ACC112 (cell line): Measurements from ENCODE around the gene TOP1.
A peak's percentile ranks its signal among the peaks of the same experiment; 100 is the strongest.

ENCODE experiments used
- H2AFZ ChIP-seq: fragments of 200-600 bp; sonication (generic); one replicate; pipeline ENCODE4 v1.6.0; 2017; ENCODE audit warnings: antibody characterized with exemption, low read length; ENCODE audit not compliant: unreplicated experiment
- H3K27ac ChIP-seq: fragments of 200-600 bp; sonication (generic); 2 replicates; pipeline ENCODE4 v1.5.1; 2014; ENCODE audit warnings: low read depth, mild to moderate bottlenecking, antibody characterized with exemption, low read length, moderate library complexity
- H3K27me3 ChIP-seq: fragments of 200-600 bp; sonication (generic); 2 replicates; pipeline ENCODE4 v1.6.1; 2014; ENCODE audit warnings: mild to moderate bottlenecking, antibody characterized with exemption, low read length, moderate library complexity, mixed read lengths; ENCODE audit not compliant: insufficient read depth
- H3K36me3 ChIP-seq: fragments of 200-600 bp; sonication (generic); 2 replicates; pipeline ENCODE4 v1.6.1; 2016; ENCODE audit warnings: mild to moderate bottlenecking, antibody characterized with exemption, low read length, moderate library complexity, mixed read lengths; ENCODE audit not compliant: insufficient read depth
- H3K4me1 ChIP-seq: fragments of 200-600 bp; sonication (generic); one replicate; pipeline ENCODE4 v1.6.1; 2016; ENCODE audit warnings: low read length, mixed read lengths; ENCODE audit not compliant: insufficient read depth, unreplicated experiment, control insufficient read depth
- H3K4me3 ChIP-seq: fragments of 200-600 bp; sonication (generic); 2 replicates; pipeline ENCODE4 v1.5.1; 2014; ENCODE audit warnings: mild to moderate bottlenecking, low read depth, low read length
- H3K79me2 ChIP-seq: fragments of 200-600 bp; sonication (generic); one replicate; pipeline ENCODE4 v1.6.0; 2016; ENCODE audit warnings: low read length; ENCODE audit not compliant: control insufficient read depth, unreplicated experiment, insufficient read depth

TOP1 gene

GRCh38 chr20:41037179-41037578 is 8.6 kb downstream of the TOP1 start:
- Histone ChIP-seq H2AFZ (no peak overlapping the region), H3K27ac (no peak overlapping the region), H3K27me3 (no peaks in the 10 kb centered on the region), H3K79me2 (peaks cover 97% of the 10 kb centered on the region), H3K4me3 (no peak overlapping the region), H3K4me1 (peaks cover 28% of the 10 kb centered on the region), H3K36me3 (peaks cover 18% of the 10 kb centered on the region)

- peaks cover 21% of the 10 kb centered on the region for H3K36me3 ChIP-seq
- H3K4me1 ChIP-seq: peaks cover 16% of the 10 kb centered on the region
- H3K27me3 ChIP-seq: no peaks in the 10 kb centered on the region
- peaks cover 96% of the 10 kb centered on the region for H3K79me2 ChIP-seq
- no peak overlapping the region for H3K4me3 ChIP-seq
- no peak overlapping the region for H2AFZ ChIP-seq
- no peak overlapping the region for H3K27ac ChIP-seq
Observed at GRCh38 chr20:41038149-41038877, 9.7 kb downstream of the TOP1 start.

GRCh38 chr20:41038878-41039404 is 10.3 kb downstream of the TOP1 start:
- Histone ChIP-seq H3K4me3 (no peak overlapping the region), H3K27ac (no peak overlapping the region), H3K4me1 (peaks cover 10% of the 10 kb centered on the region), H3K27me3 (no peaks in the 10 kb centered on the region), H2AFZ (no peak overlapping the region), H3K36me3 (peaks cover 21% of the 10 kb centered on the region), H3K79me2 (peaks cover 95% of the 10 kb centered on the region)

- no peak overlapping the region for H3K27ac ChIP-seq
- H3K4me3 ChIP-seq: no peak overlapping the region
- no peaks in the 10 kb centered on the region for H3K27me3 ChIP-seq
- peaks cover 11% of the 10 kb centered on the region for H3K36me3 ChIP-seq
- H3K79me2 ChIP-seq: peaks cover 94% of the 10 kb centered on the region
- H3K4me1 ChIP-seq: peaks cover 7% of the 10 kb centered on the region
- H2AFZ ChIP-seq: no peak overlapping the region
Observed at GRCh38 chr20:41040855-41041254, 12.2 kb downstream of the TOP1 start.

- H3K79me2 ChIP-seq: peaks cover 95% of the 10 kb centered on the region
- H3K27me3 ChIP-seq: no peaks in the 10 kb centered on the region
- peaks cover 15% of the 10 kb centered on the region for H3K4me1 ChIP-seq
- peaks cover 7% of the 10 kb centered on the region; the same call in 1 of the 2 replicates for H3K36me3 ChIP-seq
- no peak overlapping the region for H3K4me3 ChIP-seq
- no peak overlapping the region for H3K27ac ChIP-seq
- H2AFZ ChIP-seq: no peak overlapping the region
Observed at GRCh38 chr20:41041693-41042092, 13.1 kb downstream of the TOP1 start.

GRCh38 chr20:41044409-41045062 is 15.9 kb downstream of the TOP1 start:
- peaks cover 4% of the 10 kb centered on the region; the same call in 1 of the 2 replicates for H3K36me3 ChIP-seq
- peaks cover 36% of the 10 kb centered on the region for H3K4me1 ChIP-seq
- no peak overlapping the region for H2AFZ ChIP-seq

GRCh38 chr20:41045671-41046070 is 17.0 kb downstream of the TOP1 start:
- H3K79me2 ChIP-seq: peaks cover 97% of the 10 kb centered on the region
- H3K4me1 ChIP-seq: peaks cover 45% of the 10 kb centered on the region

More at GRCh38 chr20:41044409-41045062, 15.9 kb downstream of the TOP1 start:
- peaks cover 96% of the 10 kb centered on the region for H3K79me2 ChIP-seq
- H3K4me3 ChIP-seq: no peak overlapping the region
- H3K27ac ChIP-seq: no peak overlapping the region
- H3K27me3 ChIP-seq: no peaks in the 10 kb centered on the region

GRCh38 chr20:41046716-41047115 is 18.1 kb downstream of the TOP1 start:
- Histone ChIP-seq H3K27ac (peak overlapping the region; percentile 4; the same call in 1 of the 2 replicates), H3K36me3 (peaks cover 4% of the 10 kb centered on the region; the same call in 1 of the 2 replicates), H2AFZ (no peak overlapping the region), H3K4me1 (peaks cover 55% of the 10 kb centered on the region), H3K27me3 (no peaks in the 10 kb centered on the region), H3K4me3 (no peak overlapping the region), H3K79me2 (peaks cover 97% of the 10 kb centered on the region)

More at GRCh38 chr20:41045671-41046070, 17.0 kb downstream of the TOP1 start:
- no peak overlapping the region for H3K27ac ChIP-seq
- H3K4me3 ChIP-seq: no peak overlapping the region
- peaks cover 4% of the 10 kb centered on the region; the same call in 1 of the 2 replicates for H3K36me3 ChIP-seq
- no peaks in the 10 kb centered on the region for H3K27me3 ChIP-seq
- no peak overlapping the region for H2AFZ ChIP-seq

- H3K27me3 ChIP-seq: no peaks in the 10 kb centered on the region
- peaks cover 62% of the 10 kb centered on the region for H3K4me1 ChIP-seq
- H3K27ac ChIP-seq: peak overlapping the region; percentile 70
- peaks cover 97% of the 10 kb centered on the region for H3K79me2 ChIP-seq
- H3K4me3 ChIP-seq: peak overlapping the region; percentile 79
- no peak overlapping the region for H2AFZ ChIP-seq
- peaks cover under 1% of the 10 kb centered on the region; the same call in 1 of the 2 replicates for H3K36me3 ChIP-seq
Observed at GRCh38 chr20:41047279-41047974, 18.8 kb downstream of the TOP1 start.

- Histone ChIP-seq H3K27ac (peak overlapping the region; percentile 70), H3K79me2 (peaks cover 98% of the 10 kb centered on the region), H3K4me3 (peak overlapping the region; percentile 79), H3K27me3 (no peaks in the 10 kb centered on the region), H2AFZ (no peak overlapping the region), H3K36me3 (no peaks in the 10 kb centered on the region; the same call in 1 of the 2 replicates), H3K4me1 (peaks cover 67% of the 10 kb centered on the region)
Observed at GRCh38 chr20:41047975-41048305, 19.3 kb downstream of the TOP1 start.
